GM12872 (cell line): ENCODE results near the gene IL31RA.

Experiments used
- CTCF ChIP-seq: IDR thresholded peaks from 3 replicates; pipeline ENCODE4 v1.5.1; 2011; ENCODE audit warnings: low read depth, mild to moderate bottlenecking, low read length, moderate library complexity; ENCODE audit not compliant: insufficient read depth

The IL31RA gene

DNA sequence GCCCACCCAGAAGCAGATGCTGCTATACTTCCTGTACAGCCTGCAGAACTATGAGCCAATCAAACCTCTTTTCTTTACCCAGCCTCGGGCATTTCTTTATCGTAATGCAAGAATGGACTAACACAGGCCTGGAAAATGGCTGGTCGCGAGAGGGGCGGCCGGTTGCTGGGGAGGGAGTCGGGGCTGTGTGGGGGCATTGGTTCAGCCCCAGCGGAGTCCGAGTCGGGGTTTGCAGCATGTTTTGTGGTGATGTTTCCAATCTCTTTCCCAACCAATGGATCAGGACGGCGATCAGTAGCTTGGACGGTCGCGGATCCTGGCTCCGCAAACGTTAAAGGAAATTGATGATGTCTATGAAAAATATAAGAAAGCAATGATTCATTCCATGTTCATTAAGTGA lies 18.7 kb upstream of the IL31RA start:
- no peak for TF ChIP-seq CTCF

GRCh38 chr5:55836191-55836590 lies 15.0 kb upstream of the IL31RA start:
- TF ChIP-seq CTCF = no peak

GRCh38 chr5:55841976-55842375 lies 9.2 kb upstream of the IL31RA start:
- no peak for TF ChIP-seq CTCF

DNA sequence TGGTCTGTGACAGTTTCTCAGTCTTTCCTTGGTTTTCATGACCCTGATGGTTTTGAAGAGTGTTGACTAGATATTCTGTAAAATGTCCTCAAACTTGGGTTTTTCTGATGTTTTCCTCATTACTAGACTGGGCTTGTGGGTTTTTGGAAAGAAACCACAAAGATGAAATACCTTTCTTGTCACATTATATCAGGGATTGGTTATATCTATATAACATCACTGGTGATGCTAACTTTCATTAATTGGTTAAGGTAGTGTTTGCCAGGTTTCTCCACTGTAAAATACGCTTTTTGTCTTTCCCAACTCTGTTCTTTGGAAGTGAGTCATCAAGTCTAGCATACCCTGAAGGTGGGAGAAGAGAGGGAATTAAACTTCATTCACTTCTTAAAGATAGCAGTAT lies 3.3 kb upstream of the IL31RA start:
- no peak for TF ChIP-seq CTCF

DNA sequence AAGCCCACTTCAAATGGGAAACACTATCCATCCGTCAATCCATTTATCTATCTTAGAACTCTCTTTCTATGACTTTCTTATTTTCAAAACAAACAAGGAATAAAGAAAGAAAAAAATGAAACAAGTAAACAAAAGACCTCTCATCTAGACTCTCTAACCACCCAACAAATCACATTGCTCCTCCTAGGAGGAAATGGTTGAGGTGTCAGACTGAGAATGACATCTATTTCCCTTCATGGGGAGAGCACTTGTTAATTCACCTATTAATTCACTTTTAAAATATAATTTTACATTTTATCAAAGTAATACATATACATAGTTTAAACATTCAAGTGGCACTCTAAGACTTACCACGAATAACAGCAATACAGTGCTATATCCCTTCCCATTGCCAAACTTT lies 2.4 kb upstream of the IL31RA start:
- no peak for TF ChIP-seq CTCF

DNA sequence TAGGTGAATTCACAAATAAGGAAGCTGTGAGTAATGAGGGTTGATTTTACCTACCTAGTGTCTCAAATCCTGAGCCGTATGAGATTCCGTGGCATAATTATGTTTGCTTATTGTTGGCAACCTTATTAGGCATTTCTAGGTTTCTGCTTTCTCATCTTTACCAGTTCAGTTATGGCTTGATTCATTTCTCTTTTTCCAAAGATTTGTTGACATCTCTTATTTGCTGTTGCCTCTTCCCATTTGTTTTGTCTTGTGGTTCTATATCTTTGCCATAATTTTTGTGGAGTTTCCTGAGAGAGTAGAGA lies 470 bp downstream of the IL31RA start:
- TF ChIP-seq CTCF = no peak

DNA sequence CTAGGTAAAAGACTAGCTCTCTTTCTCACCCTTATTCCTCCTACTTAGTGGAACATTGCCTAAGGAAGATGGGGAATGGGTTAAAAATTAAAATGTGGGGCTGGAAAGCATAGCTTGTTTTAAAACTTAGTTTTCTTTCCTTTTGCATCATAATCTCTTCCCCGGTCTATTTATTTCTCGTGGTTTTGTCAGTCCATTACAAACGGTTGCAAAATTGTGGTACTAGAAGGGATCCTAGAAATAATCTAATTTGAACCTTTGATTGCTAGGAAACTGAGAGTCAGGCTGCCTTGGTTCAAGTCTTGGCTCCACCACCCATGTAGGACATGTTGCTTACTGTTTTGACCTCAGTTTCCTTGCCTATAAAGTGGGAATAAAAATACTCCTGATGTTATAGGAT lies 1.3 kb downstream of the IL31RA start:
- TF ChIP-seq CTCF = no peak

- TF ChIP-seq CTCF = no peak
Measured at GRCh38 chr5:55853041-55853670, 2.0 kb downstream of the IL31RA start.
